GM12872 (cell line): ENCODE data around the gene BIRC2.
A peak's percentile ranks its signal among the peaks of the same experiment; 100 is the strongest.

Source experiments
- TF ChIP-seq, protein P1 (sequence below): IDR thresholded peaks from 3 replicates; pipeline ENCODE4 v1.5.1; 2011; ENCODE audit warnings: low read depth, mild to moderate bottlenecking, low read length, moderate library complexity; ENCODE audit not compliant: insufficient read depth

BIRC2 gene

DNA sequence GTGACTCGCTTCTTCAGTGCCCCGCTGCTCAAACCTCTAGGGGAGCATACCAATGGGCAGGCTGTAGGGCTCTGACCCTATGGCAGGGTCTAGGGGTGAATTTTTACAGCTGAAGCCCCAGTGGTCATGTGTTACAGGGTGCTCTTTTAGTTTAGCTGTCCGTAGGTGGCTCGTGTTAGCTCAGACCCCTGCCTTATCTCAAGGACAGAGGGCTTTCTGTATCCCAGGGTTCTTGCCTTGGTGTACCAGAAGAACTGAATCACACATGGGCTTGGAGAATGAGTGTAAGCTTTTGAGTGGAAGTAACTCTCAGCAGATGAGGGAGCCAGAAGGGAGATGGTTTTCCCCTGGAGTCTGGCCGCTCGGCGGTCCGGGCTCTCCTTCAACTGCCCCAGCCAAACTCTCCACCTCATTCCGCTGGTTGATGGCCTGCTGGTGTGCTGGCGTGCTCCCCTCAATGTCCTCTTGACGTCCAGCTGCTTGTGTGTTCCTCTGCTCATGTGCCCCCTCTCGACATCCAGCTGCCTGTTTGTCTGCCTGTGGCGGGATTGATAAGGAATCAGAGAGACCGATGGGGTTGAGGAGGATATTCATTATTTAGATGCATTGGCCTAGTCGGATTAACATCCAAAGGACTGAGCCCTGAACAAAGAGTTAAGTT is 37.5 kb downstream of the BIRC2 start:
- TF ChIP-seq, protein P1, sequence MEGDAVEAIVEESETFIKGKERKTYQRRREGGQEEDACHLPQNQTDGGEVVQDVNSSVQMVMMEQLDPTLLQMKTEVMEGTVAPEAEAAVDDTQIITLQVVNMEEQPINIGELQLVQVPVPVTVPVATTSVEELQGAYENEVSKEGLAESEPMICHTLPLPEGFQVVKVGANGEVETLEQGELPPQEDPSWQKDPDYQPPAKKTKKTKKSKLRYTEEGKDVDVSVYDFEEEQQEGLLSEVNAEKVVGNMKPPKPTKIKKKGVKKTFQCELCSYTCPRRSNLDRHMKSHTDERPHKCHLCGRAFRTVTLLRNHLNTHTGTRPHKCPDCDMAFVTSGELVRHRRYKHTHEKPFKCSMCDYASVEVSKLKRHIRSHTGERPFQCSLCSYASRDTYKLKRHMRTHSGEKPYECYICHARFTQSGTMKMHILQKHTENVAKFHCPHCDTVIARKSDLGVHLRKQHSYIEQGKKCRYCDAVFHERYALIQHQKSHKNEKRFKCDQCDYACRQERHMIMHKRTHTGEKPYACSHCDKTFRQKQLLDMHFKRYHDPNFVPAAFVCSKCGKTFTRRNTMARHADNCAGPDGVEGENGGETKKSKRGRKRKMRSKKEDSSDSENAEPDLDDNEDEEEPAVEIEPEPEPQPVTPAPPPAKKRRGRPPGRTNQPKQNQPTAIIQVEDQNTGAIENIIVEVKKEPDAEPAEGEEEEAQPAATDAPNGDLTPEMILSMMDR: no peak

GRCh38 chr11:102385085-102386007 is 38.3 kb downstream of the BIRC2 start:
- TF ChIP-seq, protein P1: no peak

- TF ChIP-seq, protein P1: no peak
Measured at GRCh38 chr11:102386136-102386734, 39.2 kb downstream of the BIRC2 start.

DNA sequence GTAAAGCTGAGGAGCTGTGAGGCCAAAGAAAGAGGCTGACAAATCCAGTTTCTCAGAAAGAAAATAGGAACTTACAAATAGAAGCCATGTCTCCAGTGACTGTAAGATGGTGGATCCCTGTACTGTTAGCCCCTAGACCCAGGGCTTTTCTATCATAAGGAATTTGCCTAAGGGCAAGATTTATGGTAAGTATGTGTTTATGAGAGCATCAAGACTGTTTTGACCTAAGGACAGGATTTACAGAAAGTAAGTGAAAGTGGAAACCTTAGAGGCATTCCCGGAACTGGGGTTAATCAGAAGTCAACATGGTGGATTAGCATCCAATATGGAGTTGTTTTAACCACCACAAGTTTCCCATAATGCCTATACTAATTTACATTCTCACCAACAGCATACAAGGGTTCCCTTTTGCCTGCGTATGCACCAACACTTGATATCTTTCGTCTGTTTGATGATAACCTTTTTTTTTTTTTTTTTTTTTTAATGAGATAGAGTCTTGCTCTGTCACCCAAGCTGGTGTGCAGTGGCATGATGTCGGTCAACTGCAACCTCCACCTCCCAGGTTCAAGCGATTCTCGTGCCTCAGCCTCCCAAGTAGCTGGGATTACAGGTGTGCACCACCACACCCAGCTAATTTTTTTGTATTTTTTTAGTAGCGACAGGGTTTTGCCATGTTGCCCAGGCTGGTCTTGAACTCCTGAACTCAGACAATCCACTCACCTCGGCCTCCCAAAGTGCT is 40.2 kb downstream of the BIRC2 start:
- TF ChIP-seq, protein P1: no peak

- TF ChIP-seq, protein P1: no peak
Measured at GRCh38 chr11:102389253-102389652, 42.2 kb downstream of the BIRC2 start.

DNA sequence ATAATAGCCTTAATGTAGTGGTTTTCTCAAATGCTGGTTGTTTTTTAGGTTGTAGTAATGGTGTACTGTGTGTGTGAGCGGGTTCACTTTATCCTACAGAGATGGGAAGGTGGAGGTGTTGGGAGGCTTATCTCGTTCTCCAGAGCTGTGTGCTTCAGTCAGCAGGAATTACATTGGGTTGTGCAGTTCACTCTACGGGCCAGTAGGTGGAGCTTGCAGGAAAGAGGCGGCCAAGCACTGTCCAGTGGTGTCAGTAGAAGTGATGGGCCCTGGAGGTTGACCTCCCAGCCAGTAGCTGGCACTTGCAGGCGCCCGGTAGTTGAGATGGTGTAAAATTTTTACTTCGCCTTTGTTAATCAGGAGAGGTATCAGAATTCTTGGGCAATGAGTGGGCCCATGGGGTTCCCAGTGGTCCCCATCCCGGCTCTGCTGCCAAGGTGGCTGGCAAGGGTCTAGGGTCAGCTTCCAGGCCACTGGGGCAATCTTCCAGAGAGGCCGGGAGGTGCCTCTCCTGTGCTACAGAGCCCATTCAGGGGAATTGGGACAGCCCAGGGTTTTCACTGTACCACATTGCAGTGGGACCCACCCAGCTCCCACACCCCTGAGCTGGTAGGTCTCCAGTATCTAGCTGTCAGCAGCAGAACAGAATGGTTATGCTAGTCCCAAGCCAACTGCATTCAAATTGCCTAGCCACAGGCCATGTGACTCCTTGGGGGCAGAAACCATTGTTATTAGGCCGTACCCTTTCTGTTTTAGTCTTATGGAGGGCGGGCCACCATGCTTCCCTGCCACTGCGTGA is 43.9 kb downstream of the BIRC2 start:
- TF ChIP-seq, protein P1: peak; percentile 95
